Activated effector memory CD4-positive, alpha-beta T cell treated with anti-CD3 and anti-CD28 coated beads, Interleukin-2, amount 50 U/mL, for 16 hours (primary cell): ENCODE measurements around the gene GAREM2.

Experiments
- DNase-seq: peaks from one replicate; pipeline ENCODE4 v3.0.0-alpha.2; 2020

The GAREM2 gene

GRCh38 chr2:26189751-26190150 lies 16.9 kb downstream of the GAREM2 start:
- no peak for DNase-seq

GRCh38 chr2:26190369-26190768 lies 17.5 kb downstream of the GAREM2 start:
- DNase-seq, result no peak

GRCh38 chr2:26191316-26192159 lies 18.6 kb downstream of the GAREM2 start:
- no peak for DNase-seq

- DNase-seq, result no peak
Measured at GRCh38 chr2:26193578-26194231, 20.8 kb downstream of the GAREM2 start.

GRCh38 chr2:26195040-26195984 lies 22.4 kb downstream of the GAREM2 start:
- DNase-seq, result no peak

- no peak for DNase-seq
Measured at GRCh38 chr2:26196683-26197418, 24.0 kb downstream of the GAREM2 start.

GRCh38 chr2:26197516-26197915 lies 24.6 kb downstream of the GAREM2 start:
- no peak for DNase-seq

- DNase-seq, result no peak
Measured at GRCh38 chr2:26202981-26203490, 30.1 kb downstream of the GAREM2 start.

GRCh38 chr2:26203906-26204305 lies 31.0 kb downstream of the GAREM2 start:
- no peak for DNase-seq

GRCh38 chr2:26212011-26212410 lies 39.1 kb downstream of the GAREM2 start:
- no peak for DNase-seq

- DNase-seq, result no peak
Measured at GRCh38 chr2:26214759-26215158, 41.9 kb downstream of the GAREM2 start.

GRCh38 chr2:26215833-26216232 lies 42.9 kb downstream of the GAREM2 start:
- DNase-seq, result no peak

GRCh38 chr2:26216587-26216986 lies 43.7 kb downstream of the GAREM2 start:
- no peak for DNase-seq

GRCh38 chr2:26217720-26218119 lies 44.8 kb downstream of the GAREM2 start:
- DNase-seq, result no peak

- DNase-seq, result no peak
Measured at GRCh38 chr2:26223018-26223417, 50.1 kb downstream of the GAREM2 start.

- DNase-seq, result no peak
Measured at GRCh38 chr2:26224095-26224494, 51.2 kb downstream of the GAREM2 start.

- no peak for DNase-seq
Measured at GRCh38 chr2:26229595-26229994, 56.7 kb downstream of the GAREM2 start.

GRCh38 chr2:26230806-26231205 lies 57.9 kb downstream of the GAREM2 start:
- no peak for DNase-seq

GRCh38 chr2:26235089-26235488 lies 62.2 kb downstream of the GAREM2 start:
- DNase-seq, result no peak

- DNase-seq, result no peak
Measured at GRCh38 chr2:26237868-26238267, 65.0 kb downstream of the GAREM2 start.

GRCh38 chr2:26238311-26238958 lies 65.5 kb downstream of the GAREM2 start:
- DNase-seq, result no peak
